ENCODE data around the gene FAM240B.

- TF ChIP-seq CTCF (IDR thresholded peaks at IDR 0.05; ENCODE audit: control extremely low read depth in 1 of 3, insufficient read depth in 1 of 3, low read depth in 1 of 3, low read length in 3 of 3) (no peak), SIN3A (conservative IDR thresholded peaks at IDR 0.05 in 1 of 2, IDR thresholded peaks at IDR 0.05 in 1 of 2; ENCODE audit: low read depth in 1 of 2, low read length in 2 of 2) (no peak), POLR2A (IDR thresholded peaks at IDR 0.05; ENCODE audit: control extremely low read depth in 1 of 2, low read depth in 2 of 2, low read length in 2 of 2) (no peak), ASH2L (IDR thresholded peaks at IDR 0.05; ENCODE audit: low read length) (no peak), CHD2 (IDR thresholded peaks at IDR 0.05; ENCODE audit: low read length) (no peak), POLR2AphosphoS5 (IDR thresholded peaks at IDR 0.05; ENCODE audit: low read depth, low read length) (no peak), USF2 (IDR thresholded peaks at IDR 0.05; ENCODE audit: low read length) (no peak), GABPA (IDR thresholded peaks at IDR 0.05; ENCODE audit: borderline replicate concordance, insufficient read depth, low read length) (no peak), HDAC2 (IDR thresholded peaks at IDR 0.05; ENCODE audit: borderline replicate concordance in 1 of 2, low read depth in 2 of 2, low read length in 2 of 2) (no peak), MAX (IDR thresholded peaks at IDR 0.05) (no peak), EZH2 (IDR thresholded peaks at IDR 0.05; ENCODE audit: low read depth, low read length, severe bottlenecking) (no peak), SRF (IDR thresholded peaks at IDR 0.05; ENCODE audit: low read depth, low read length) (no peak), TAF7 (optimal IDR thresholded peaks at IDR 0.05; ENCODE audit: borderline replicate concordance, low read depth, low read length) (no peak), KDM5A (IDR thresholded peaks at IDR 0.05; ENCODE audit: low read length) (no peak)
Measured at GRCh38 chr9:38644601-38645000, 75.3 kb downstream of the FAM240B start.

All from H1 (cell line).